ENCODE results near the gene NMU. TPM values are rescaled to one million over a fixed set of nuclear protein-coding genes. Genes with fewer than 3 reads are reported as not detected.

The NMU gene
- total RNA-seq, 4 donors from 2014 or later, result 0.88 to 9.0 TPM; not detected in 2

DNA sequence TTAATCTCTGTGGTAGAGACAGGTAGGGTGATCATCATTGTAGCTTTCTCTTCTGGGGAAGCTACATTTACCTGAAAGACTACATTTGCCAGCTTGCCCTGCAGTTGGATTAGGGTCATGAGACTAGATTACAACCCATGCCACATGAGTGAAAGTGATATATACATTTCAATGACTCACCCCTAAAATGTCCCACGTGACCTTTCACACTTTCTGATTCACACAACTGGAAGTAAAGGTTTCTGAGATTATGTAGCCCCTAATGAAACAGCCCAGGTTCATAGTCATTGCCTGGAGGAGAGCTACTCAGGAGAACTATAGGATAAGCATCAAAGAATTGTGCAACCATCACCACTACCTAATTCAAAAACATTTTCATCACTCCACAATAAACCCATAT is 61.8 kb downstream of the NMU start:
- DNase-seq, result no peak
- Histone ChIP-seq H3K9me3 (no peaks in the 10 kb centered on the region), H3K27me3 (no peaks in the 10 kb centered on the region), H3K27ac (no peak overlapping the region), H3K36me3 (no peaks in the 10 kb centered on the region), H3K4me1 (no peaks in the 10 kb centered on the region), H3K4me3 (replicated peaks in 1 of 3) (no peak overlapping the region)
- intact Hi-C loops (cut with DNase I), result no loop called here
- WGBS, 2 donors, result 85 to 89% methylated on average over 1 of the region's 1 CpG
- TF ChIP-seq POLR2A (IDR thresholded peaks at IDR 0.05), result no peak
- TF ChIP-seq, protein P1, sequence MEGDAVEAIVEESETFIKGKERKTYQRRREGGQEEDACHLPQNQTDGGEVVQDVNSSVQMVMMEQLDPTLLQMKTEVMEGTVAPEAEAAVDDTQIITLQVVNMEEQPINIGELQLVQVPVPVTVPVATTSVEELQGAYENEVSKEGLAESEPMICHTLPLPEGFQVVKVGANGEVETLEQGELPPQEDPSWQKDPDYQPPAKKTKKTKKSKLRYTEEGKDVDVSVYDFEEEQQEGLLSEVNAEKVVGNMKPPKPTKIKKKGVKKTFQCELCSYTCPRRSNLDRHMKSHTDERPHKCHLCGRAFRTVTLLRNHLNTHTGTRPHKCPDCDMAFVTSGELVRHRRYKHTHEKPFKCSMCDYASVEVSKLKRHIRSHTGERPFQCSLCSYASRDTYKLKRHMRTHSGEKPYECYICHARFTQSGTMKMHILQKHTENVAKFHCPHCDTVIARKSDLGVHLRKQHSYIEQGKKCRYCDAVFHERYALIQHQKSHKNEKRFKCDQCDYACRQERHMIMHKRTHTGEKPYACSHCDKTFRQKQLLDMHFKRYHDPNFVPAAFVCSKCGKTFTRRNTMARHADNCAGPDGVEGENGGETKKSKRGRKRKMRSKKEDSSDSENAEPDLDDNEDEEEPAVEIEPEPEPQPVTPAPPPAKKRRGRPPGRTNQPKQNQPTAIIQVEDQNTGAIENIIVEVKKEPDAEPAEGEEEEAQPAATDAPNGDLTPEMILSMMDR (IDR thresholded peaks at IDR 0.05), result no peak

DNA sequence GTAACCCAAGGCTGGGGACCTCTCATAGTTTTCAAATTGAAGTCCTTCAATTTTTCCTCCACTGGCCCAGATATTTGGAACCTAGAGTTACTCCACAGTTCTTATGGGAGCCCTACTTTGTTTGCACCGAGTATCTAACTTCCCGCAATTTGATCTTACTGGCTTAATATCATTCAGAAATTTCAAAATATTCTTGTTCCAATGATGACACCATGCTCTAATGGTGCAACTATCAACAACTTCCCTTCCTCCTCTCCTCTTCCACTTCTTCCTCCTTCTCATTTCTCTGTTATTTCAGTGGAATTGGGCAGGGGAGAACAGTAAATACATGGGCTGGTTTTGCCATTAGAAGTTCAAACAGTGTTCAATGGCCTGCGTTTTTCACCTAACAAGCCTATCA is 64.3 kb downstream of the NMU start:
- H3K36me3 ChIP-seq, result no peaks in the 10 kb centered on the region
- TF ChIP-seq, protein P1 (IDR thresholded peaks at IDR 0.05), result no peak
- TF ChIP-seq POLR2A (IDR thresholded peaks at IDR 0.05), result no peak
- DNase-seq, result no peak
- intact Hi-C loops (cut with DNase I), result no loop called here
- no peak overlapping the region for H3K4me3 ChIP-seq (replicated peaks in 1 of 3)
- H3K27ac ChIP-seq, result no peak overlapping the region
- no peaks in the 10 kb centered on the region for H3K27me3 ChIP-seq
- 87 to 89% methylated on average over 3 of the region's 3 CpGs for WGBS, 2 donors
- H3K4me1 ChIP-seq, result no peaks in the 10 kb centered on the region
- no peaks in the 10 kb centered on the region for H3K9me3 ChIP-seq

DNA sequence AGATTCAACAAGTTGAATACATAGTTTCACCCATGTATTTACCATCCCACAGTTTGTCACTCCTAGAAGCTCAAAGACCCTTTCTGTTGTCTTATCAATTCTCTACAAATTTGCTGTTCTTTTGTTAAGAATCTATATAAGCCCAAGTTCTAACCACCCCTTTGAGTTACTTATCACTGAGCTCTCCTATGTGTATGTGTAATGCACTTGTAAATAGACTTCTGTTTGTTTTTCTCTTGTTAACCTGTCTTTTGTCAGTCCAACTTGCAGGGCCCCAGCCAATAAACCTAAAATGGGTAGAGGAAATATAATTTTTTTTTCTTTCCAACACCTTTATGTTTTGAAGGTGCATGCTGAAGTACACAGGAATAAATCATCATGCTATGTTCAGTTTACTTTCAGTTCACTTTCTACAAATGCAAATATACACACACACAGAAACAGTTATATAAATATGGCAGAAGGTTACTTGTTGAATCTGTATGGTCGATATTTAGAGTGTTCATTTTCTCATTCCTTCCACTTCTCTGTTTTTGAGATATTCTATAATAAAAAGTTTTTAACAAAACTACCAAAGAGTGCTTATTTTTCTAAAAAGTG is 67.1 kb downstream of the NMU start:
- Histone ChIP-seq H3K4me3 (replicated peaks in 1 of 3) (no peak overlapping the region), H3K27ac (no peak overlapping the region), H3K27me3 (no peaks in the 10 kb centered on the region), H3K4me1 (no peaks in the 10 kb centered on the region), H3K9me3 (no peaks in the 10 kb centered on the region), H3K36me3 (no peaks in the 10 kb centered on the region)
- intact Hi-C loops (cut with DNase I), result no loop called here
- TF ChIP-seq POLR2A (IDR thresholded peaks at IDR 0.05), result no peak
- TF ChIP-seq, protein P1 (IDR thresholded peaks at IDR 0.05), result no peak
- WGBS, 2 donors, result 87 to 97% methylated on average over 1 of the region's 1 CpG
- no peak for DNase-seq

DNA sequence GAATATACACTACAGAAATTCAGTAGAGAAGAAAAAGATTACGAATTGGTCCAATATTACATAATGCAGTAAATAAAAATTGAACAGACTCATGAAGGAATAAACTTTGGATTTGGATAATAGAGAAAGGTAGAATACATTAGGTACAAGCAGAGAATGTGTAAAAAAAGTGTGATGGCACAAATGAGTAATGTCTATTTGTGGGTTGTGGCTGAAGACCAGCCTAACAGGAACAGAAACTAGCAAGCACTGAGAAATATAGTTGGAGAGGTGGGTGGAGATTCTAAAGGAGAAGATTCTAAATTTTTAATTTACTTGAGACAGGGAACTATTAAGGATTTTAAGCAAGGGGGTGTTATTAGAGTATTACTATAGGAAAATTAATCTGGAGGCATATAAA is 74.2 kb downstream of the NMU start:
- H3K9me3 ChIP-seq, result no peaks in the 10 kb centered on the region
- H3K36me3 ChIP-seq, result no peaks in the 10 kb centered on the region
- no peaks in the 10 kb centered on the region for H3K4me1 ChIP-seq
- no peak overlapping the region for H3K4me3 ChIP-seq (replicated peaks in 1 of 3)
- intact Hi-C loops (cut with DNase I), result no loop called here
- no peak for DNase-seq
- 99 to 100% methylated on average over 1 of the region's 1 CpG for WGBS, 2 donors
- H3K27me3 ChIP-seq, result no peaks in the 10 kb centered on the region
- TF ChIP-seq, protein P1 (IDR thresholded peaks at IDR 0.05), result no peak
- no peak for TF ChIP-seq POLR2A (IDR thresholded peaks at IDR 0.05)
- no peak overlapping the region for H3K27ac ChIP-seq

DNA sequence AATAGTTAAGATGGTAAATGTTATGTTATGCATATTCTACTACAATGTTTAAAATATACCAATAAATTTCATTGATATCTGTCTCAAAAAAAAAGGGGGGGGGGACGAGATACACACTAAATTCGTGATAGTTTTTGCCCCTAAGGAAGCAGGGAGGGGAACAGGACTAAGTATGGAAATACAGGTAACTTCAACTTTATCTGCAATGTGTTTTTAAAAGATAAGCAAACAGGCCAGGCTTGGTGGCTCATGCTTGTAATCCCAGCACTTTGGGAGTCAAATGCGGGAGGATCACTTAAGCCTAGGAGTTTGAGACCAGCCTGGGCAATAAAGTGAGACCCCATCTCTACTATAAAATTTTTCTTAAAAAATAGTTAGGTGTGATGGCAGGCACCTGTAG is 76.0 kb downstream of the NMU start:
- no peak for DNase-seq
- Histone ChIP-seq H3K27ac (no peak overlapping the region), H3K4me3 (replicated peaks in 1 of 3) (no peak overlapping the region), H3K9me3 (no peaks in the 10 kb centered on the region), H3K4me1 (no peaks in the 10 kb centered on the region), H3K27me3 (no peaks in the 10 kb centered on the region), H3K36me3 (no peaks in the 10 kb centered on the region)
- 93 to 94% methylated on average over 3 of the region's 3 CpGs for WGBS, 2 donors
- no peak for TF ChIP-seq POLR2A (IDR thresholded peaks at IDR 0.05)
- TF ChIP-seq, protein P1 (IDR thresholded peaks at IDR 0.05), result no peak
- intact Hi-C loops (cut with DNase I), result no loop called here
